AG04449 (cell line): ENCODE measurements around the gene SLC35B3.
"Not testable (repeated sequence)": the region's sequence is repeated elsewhere in the genome, so short reads cannot be mapped to it uniquely, and the experiment has no call there.

Experiments
- CTCF ChIA-PET: fragments of 350-600 bp; formaldehyde crosslinking; extraction: SDS; loops from one replicate; lab custom pipeline; 2021; ENCODE audit warnings: antibody characterized with exemption; lab: Yijun Ruan, JAX
- POLR2A ChIA-PET: fragments of 400-600, 350-600 bp; formaldehyde crosslinking; extraction: SDS; loops from one replicate; lab custom pipeline; 2020; ENCODE audit warnings: antibody characterized with exemption, inconsistent platforms; lab: Yijun Ruan, JAX
- DNase-seq: peaks from one replicate; pipeline ENCODE4 v3.0.0-alpha.2; 2010; ENCODE audit warnings: low read depth, low spot score
- H3K4me3 ChIP-seq: 2 replicates; pipeline ENCODE4 v1.5.1; 2011; ENCODE audit warnings: low read depth, mild to moderate bottlenecking, control low read depth, low read length
- TF ChIP-seq, protein P1 (sequence below): IDR thresholded peaks from one replicate; pipeline ENCODE4 v1.5.1; 2011; ENCODE audit warnings: mild to moderate bottlenecking, moderate library complexity, low read length, control low read depth, inconsistent platforms; ENCODE audit not compliant: insufficient read depth; ENCODE audit errors: missing control alignments

SLC35B3 gene

GRCh38 chr6:8420031-8420588, 15.2 kb downstream of the SLC35B3 start:
- no peak for DNase-seq
- H3K4me3 ChIP-seq, result no peak overlapping the region
- CTCF ChIA-PET, result interaction anchor here (1.6 kb wide), 1 partner anchor 12 kb away, joined by 3 read pairs; no protein-coding TSS in a partner anchor
- TF ChIP-seq, protein P1, sequence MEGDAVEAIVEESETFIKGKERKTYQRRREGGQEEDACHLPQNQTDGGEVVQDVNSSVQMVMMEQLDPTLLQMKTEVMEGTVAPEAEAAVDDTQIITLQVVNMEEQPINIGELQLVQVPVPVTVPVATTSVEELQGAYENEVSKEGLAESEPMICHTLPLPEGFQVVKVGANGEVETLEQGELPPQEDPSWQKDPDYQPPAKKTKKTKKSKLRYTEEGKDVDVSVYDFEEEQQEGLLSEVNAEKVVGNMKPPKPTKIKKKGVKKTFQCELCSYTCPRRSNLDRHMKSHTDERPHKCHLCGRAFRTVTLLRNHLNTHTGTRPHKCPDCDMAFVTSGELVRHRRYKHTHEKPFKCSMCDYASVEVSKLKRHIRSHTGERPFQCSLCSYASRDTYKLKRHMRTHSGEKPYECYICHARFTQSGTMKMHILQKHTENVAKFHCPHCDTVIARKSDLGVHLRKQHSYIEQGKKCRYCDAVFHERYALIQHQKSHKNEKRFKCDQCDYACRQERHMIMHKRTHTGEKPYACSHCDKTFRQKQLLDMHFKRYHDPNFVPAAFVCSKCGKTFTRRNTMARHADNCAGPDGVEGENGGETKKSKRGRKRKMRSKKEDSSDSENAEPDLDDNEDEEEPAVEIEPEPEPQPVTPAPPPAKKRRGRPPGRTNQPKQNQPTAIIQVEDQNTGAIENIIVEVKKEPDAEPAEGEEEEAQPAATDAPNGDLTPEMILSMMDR, result no peak
- POLR2A ChIA-PET, result no interaction called here

GRCh38 chr6:8415913-8416312, 19.4 kb downstream of the SLC35B3 start:
- no peak for DNase-seq
- no peak overlapping the region for H3K4me3 ChIP-seq
- POLR2A ChIA-PET, result no interaction called here
- CTCF ChIA-PET, result no interaction called here
- TF ChIP-seq, protein P1, result no peak

DNA sequence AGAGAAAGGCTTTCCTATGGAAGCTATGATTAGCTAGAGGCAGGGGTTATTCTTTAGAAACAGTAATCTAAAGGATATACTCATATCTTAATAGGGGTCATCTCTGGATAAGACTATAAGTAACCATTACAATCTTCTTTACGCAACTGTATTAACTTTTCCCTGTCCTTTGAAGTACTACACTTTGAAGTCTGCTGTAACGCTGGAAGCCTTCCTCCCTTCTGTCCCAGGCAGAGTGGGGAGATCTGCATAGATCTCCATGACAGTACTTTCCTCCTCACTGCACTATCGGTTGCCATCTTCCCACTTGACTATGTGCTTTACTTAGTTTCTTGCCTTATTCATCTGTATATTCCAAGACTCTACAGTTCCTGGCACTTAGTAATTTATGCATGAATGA, 20.1 kb downstream of the SLC35B3 start:
- POLR2A ChIA-PET, result no interaction called here
- CTCF ChIA-PET, result no interaction called here
- TF ChIP-seq, protein P1, result no peak
- H3K4me3 ChIP-seq, result no peak overlapping the region
- no peak for DNase-seq

DNA sequence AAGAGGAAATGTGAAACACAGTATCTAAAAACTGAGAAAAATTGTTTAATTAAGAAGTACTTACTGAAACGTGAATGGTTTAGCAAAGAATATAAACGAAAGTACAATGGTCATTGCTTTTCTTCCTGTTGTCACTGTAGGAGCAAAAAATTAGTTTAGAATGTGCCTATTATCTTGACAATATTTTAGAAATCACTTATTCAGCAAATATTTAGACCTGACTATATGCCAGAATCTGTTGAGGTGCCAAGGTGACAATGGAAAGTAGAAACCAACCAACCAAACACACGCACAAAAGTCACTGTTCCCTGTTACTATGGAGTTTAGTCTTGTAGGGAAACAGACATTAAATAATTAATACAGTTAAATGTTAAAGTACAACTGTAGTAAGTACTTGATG, 20.5 kb downstream of the SLC35B3 start:
- H3K4me3 ChIP-seq, result no peak overlapping the region
- DNase-seq, result no peak
- ChIA-PET CTCF (interaction anchor here (1.2 kb wide), 1 partner anchor 13 kb away, joined by 4 read pairs; no protein-coding TSS in a partner anchor), POLR2A (no interaction called here)
- TF ChIP-seq, protein P1, result no peak

- CTCF ChIA-PET, DNase-seq, H3K4me3 ChIP-seq, POLR2A ChIA-PET: not testable (repeated sequence)
These were observed 29.4 kb downstream of the SLC35B3 start for GRCh38 chr6:8405946-8406345.

- CTCF ChIA-PET, result no interaction called here
- TF ChIP-seq, protein P1, result no peak
- no peak for DNase-seq
- POLR2A ChIA-PET, result no interaction called here
- no peak overlapping the region for H3K4me3 ChIP-seq
These were observed 32.8 kb downstream of the SLC35B3 start for GRCh38 chr6:8402546-8402945.

GRCh38 chr6:8400663-8401062, 34.7 kb downstream of the SLC35B3 start:
- TF ChIP-seq, protein P1, result no peak
- CTCF ChIA-PET, result interaction anchor here (0.9 kb wide), 1 partner anchor 269 kb away, joined by 3 read pairs; no protein-coding TSS in a partner anchor
- no peak overlapping the region for H3K4me3 ChIP-seq
- POLR2A ChIA-PET, result no interaction called here
- no peak for DNase-seq
